Measurements from ENCODE around the gene TOX3.

DNA sequence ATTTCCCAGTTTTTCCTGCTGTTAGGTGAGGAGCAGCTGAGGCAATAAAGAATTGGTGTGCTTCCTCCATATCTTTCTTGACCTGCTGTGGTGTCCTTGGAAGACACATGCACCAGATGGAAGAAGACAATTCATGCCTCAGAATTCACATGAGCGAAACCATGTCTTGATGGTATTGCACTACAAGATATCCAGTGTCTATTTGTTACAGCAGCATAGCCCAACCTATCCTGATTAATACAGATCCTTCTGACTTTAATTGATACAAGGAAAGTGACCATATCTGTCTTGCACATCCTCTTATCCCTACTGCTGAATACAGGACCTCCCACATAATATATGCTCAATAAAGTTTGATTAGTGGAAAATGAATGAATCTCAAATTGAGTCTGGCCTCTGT, 9.1 kb upstream of the TOX3 start:
- TF ChIP-seq POLR2A (IDR thresholded peaks at IDR 0.05; ENCODE audit: control extremely low read depth in 1 of 2, low read depth in 2 of 2, low read length in 2 of 2), result no peak
- no peak for TF ChIP-seq SRF (IDR thresholded peaks at IDR 0.05; ENCODE audit: low read depth, low read length)
- TF ChIP-seq EZH2 (IDR thresholded peaks at IDR 0.05; ENCODE audit: low read depth, low read length, severe bottlenecking), result no peak
- TF ChIP-seq EP300 (IDR thresholded peaks at IDR 0.05; ENCODE audit: borderline replicate concordance in 1 of 2, low read depth in 2 of 2, low read length in 2 of 2), result no peak
- TF ChIP-seq KDM5A (IDR thresholded peaks at IDR 0.05; ENCODE audit: low read length), result no peak
- no peak for TF ChIP-seq USF2 (IDR thresholded peaks at IDR 0.05; ENCODE audit: low read length)
- no peak for TF ChIP-seq RAD21 (IDR thresholded peaks at IDR 0.05 in 1 of 2, conservative IDR thresholded peaks at IDR 0.05 in 1 of 2; ENCODE audit: low read depth in 2 of 2, low read length in 2 of 2)
- TF ChIP-seq CTCF (IDR thresholded peaks at IDR 0.05; ENCODE audit: control extremely low read depth in 1 of 3, insufficient read depth in 1 of 3, low read depth in 1 of 3, low read length in 3 of 3), result no peak
- no peak for TF ChIP-seq YY1 (IDR thresholded peaks at IDR 0.05; ENCODE audit: low read depth, low read length)
- no peak for TF ChIP-seq SIX5 (IDR thresholded peaks at IDR 0.05; ENCODE audit: low read depth, low read length)
- TF ChIP-seq TEAD4 (IDR thresholded peaks at IDR 0.05; ENCODE audit: low read depth, low read length), result no peak
- TF ChIP-seq BRCA1 (IDR thresholded peaks at IDR 0.05; ENCODE audit: low read depth, low read length), result no peak
- TF ChIP-seq, protein P1, sequence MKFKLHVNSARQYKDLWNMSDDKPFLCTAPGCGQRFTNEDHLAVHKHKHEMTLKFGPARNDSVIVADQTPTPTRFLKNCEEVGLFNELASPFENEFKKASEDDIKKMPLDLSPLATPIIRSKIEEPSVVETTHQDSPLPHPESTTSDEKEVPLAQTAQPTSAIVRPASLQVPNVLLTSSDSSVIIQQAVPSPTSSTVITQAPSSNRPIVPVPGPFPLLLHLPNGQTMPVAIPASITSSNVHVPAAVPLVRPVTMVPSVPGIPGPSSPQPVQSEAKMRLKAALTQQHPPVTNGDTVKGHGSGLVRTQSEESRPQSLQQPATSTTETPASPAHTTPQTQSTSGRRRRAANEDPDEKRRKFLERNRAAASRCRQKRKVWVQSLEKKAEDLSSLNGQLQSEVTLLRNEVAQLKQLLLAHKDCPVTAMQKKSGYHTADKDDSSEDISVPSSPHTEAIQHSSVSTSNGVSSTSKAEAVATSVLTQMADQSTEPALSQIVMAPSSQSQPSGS (IDR thresholded peaks at IDR 0.05; ENCODE audit: low read length), result no peak

Measured in H1 (cell line).